Kidney epithelial cell (primary cell): ENCODE data around the gene DUSP8. TPM values are rescaled to one million over a fixed set of nuclear protein-coding genes. Genes with fewer than 3 reads are reported as not detected.
"Not testable (repeated sequence)": the region's sequence is repeated elsewhere in the genome, so short reads cannot be mapped to it uniquely, and the experiment has no call there.

ENCODE experiments used
- DNase-seq: peaks from one replicate; pipeline ENCODE4 v3.0.0-alpha.2; 2010; ENCODE audit warnings: low read depth
- H3K27me3 ChIP-seq: 2 replicates; pipeline ENCODE4 v1.6.0; 2011; ENCODE audit warnings: low read length; ENCODE audit not compliant: control insufficient read depth, insufficient read depth
- H3K36me3 ChIP-seq: 2 replicates; pipeline ENCODE4 v1.5.1; 2011; ENCODE audit warnings: low read length; ENCODE audit not compliant: control insufficient read depth, insufficient read depth
- H3K4me3 ChIP-seq: 2 replicates; pipeline ENCODE4 v1.5.1; 2011; ENCODE audit warnings: low read depth, mild to moderate bottlenecking, control low read depth, low read length
- total RNA-seq: library from RNA; depleted of rRNA; stranded (reverse); fragments of >200 nt; gene quantifications from 2 replicates; pipeline ENCODE4 v1.2.3, GENCODE V29; 2015
- TF ChIP-seq, protein P1 (sequence below): IDR thresholded peaks from 2 replicates; pipeline ENCODE4 v1.5.1; 2011; ENCODE audit warnings: mild to moderate bottlenecking, moderate library complexity, low read length, control low read depth, inconsistent platforms; ENCODE audit not compliant: insufficient read depth, poor library complexity, severe bottlenecking

DUSP8 gene
- total RNA-seq, 1 donor from 2014 or later: 7.6 TPM

DNA sequence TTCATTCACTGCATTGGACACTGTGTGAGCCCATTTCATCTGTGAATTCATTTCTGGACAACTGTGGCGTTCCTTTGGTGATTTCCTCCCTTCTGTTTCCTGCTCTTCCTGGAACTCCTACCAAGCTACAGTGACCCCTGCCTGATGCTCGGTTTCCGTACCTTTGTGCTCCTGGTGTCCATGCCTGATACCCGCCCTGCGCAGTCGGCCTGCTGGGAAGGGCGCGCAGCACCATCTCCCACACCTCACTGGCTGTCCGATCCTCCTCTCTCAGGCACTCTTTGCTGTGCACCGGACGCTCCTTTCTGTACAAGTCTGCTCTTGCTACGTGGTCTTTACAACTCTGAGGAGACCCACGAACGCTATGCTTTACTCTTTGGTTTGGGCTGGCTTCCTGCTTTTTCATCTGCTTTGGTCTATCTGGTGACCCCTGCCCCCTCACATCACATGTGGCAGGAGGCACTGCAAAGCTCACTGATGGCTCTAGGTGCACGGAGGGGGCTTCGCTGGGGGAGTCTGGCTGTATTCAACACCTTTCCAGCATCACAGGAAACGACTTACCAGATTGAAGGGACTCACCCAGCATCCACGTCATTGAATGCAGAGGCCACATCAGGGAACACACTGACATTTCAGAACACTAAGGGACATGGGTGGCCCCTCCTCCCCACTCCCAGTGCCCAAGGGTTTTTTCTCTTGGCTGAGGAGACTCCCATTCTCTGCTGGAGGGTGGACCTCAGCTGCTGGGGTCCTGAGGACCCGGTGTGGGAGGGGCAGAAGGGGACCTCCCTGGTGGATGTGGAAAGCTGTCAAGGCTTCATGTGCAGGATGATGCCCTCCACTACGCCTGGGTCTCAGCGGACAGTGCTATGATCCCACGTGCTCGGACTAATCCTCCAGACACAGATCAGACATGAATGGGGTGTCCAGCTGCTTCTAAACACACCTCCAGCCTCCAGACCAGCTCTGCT lies 58.5 kb downstream of the DUSP8 start:
- Histone ChIP-seq H3K27me3 (no peaks in the 10 kb centered on the region), H3K4me3 (no peak overlapping the region), H3K36me3 (no peaks in the 10 kb centered on the region)
- DNase-seq: no peak
- TF ChIP-seq, protein P1, sequence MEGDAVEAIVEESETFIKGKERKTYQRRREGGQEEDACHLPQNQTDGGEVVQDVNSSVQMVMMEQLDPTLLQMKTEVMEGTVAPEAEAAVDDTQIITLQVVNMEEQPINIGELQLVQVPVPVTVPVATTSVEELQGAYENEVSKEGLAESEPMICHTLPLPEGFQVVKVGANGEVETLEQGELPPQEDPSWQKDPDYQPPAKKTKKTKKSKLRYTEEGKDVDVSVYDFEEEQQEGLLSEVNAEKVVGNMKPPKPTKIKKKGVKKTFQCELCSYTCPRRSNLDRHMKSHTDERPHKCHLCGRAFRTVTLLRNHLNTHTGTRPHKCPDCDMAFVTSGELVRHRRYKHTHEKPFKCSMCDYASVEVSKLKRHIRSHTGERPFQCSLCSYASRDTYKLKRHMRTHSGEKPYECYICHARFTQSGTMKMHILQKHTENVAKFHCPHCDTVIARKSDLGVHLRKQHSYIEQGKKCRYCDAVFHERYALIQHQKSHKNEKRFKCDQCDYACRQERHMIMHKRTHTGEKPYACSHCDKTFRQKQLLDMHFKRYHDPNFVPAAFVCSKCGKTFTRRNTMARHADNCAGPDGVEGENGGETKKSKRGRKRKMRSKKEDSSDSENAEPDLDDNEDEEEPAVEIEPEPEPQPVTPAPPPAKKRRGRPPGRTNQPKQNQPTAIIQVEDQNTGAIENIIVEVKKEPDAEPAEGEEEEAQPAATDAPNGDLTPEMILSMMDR: no peak

DNA sequence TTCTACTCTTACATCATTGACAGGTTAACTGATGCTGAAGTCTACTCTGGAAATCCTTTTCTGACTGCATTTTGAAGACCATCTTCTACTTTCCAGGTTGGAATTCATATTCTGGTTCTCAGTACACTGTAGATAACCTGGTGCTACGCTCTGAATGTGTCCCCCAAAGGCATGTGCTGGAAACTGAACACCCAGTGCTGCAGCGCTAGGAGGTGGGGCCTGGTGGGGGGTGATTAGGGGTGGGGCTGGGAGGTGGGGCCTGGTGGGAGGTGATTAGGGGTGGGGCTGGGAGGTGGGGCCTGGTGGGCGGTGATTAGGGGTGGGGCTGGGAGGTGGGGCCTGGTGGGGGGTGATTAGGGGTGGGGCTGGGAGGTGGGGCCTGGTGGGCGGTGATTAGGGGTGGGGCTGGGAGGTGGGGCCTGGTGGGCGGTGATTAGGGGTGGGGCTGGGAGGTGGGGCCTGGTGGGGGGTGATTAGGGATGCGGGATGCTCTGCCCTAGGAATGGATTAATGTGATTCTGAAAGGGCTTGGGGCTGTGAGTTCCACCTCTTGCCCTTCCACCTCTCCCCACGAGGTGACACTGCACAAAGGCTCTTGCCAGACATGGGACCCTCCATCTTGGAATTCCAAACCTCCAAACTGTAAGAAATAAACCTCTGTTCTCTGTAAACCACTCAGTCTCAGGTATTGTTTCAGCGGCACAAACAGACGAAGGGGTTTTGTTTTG lies 59.4 kb downstream of the DUSP8 start:
- H3K36me3 ChIP-seq, H3K4me3 ChIP-seq, DNase-seq, H3K27me3 ChIP-seq: not testable (repeated sequence)

DNA sequence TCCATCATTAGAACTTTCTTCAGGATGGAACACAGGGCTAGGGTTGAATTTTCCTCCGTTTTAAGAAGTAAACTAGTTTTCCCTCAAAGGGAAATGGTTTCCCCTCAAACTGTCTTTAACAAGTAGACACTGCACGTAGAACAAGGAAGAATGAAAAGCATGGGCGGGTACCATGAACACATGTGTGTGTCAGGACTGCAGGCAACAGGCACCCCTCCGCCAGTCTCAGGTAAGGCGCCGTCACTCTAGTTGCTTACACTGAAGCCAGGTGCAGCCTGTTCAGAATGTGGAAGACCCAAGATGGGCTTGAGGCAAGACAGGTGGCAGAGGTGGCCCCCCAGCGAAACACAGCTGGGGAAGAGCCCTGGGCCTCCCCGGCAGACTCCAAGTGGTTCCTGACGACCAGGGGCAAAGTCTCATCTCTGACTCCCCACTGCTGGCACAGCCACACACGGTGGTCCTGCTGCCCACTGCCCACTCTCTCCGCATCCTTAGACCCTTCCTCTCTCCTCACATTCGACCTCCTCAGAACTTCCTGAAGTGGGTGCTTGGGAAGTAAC lies 60.1 kb downstream of the DUSP8 start:
- Histone ChIP-seq H3K36me3 (no peaks in the 10 kb centered on the region), H3K4me3 (no peak overlapping the region), H3K27me3 (no peaks in the 10 kb centered on the region)
- DNase-seq: no peak
- TF ChIP-seq, protein P1: no peak

DNA sequence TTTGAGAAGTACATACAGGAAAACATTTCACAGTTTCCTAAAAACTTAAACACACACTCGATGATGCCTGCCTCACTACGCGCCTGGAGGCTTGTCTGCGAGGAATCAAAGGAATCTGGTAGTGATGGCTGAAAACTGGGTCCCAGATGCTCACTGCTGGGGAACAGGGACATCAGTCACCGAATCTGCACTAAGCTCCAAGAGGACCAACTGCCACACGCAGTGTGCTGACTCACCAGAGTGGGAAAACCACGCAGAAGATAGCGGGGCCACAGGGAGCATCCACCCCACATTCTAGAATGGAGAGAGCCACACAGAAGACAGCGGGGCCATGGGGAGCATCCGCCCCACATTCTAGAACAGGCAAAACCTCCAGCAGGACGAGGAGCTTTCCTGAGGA lies 61.1 kb downstream of the DUSP8 start:
- no peak for DNase-seq
- no peaks in the 10 kb centered on the region for H3K36me3 ChIP-seq
- H3K4me3 ChIP-seq: no peak overlapping the region
- no peaks in the 10 kb centered on the region for H3K27me3 ChIP-seq
- TF ChIP-seq, protein P1: no peak

DNA sequence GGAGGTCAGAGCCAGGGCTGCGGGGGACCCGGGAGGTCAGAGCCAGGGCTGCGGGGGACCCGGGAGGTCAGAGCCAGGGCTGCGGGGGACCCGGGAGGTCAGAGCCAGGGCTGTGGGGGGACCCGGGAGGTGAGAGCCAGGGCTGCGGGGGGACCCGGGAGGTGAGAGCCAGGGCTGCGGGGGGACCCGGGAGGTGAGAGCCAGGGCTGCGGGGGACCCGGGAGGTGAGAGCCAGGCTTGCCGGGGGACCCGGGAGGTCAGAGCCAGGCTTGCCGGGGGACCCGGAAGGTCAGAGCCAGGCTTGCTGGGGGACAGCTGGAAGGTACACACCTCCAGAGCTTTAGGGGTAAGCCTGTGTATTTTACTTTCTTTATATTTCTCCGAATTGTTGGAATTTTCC lies 61.7 kb downstream of the DUSP8 start:
- DNase-seq, H3K27me3 ChIP-seq, H3K36me3 ChIP-seq, H3K4me3 ChIP-seq: not testable (repeated sequence)

DNA sequence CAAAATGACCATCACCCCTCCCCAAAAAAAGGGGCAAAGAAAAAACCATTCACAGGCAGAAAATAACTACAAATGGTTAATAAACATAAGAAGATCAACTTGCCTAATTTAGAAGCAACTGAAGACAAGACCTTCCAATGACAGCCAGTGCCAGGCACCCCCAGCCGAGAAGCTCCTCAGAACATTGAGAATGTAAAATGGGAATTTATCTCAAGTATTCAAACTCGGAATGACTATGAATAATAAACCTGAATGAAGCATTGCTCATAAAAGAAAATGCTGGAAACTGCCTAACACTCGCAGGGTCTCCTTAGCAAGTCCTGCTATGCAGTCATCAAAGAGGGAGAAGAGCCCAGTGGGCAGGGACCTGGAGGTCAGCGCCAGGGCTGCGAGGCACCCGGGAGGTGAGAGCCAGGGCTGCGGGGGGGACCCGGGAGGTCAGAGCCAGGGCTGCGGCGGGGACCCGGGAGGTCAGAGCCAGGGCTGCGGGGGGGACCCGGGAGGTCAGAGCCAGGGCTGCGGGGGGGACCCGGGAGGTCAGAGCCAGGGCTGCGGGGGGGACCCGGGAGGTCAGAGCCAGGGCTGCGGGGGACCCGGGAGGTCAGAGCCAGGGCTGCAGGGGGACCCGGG lies 62.3 kb downstream of the DUSP8 start:
- no peaks in the 10 kb centered on the region for H3K36me3 ChIP-seq
- TF ChIP-seq, protein P1: no peak
- no peak overlapping the region for H3K4me3 ChIP-seq
- no peaks in the 10 kb centered on the region for H3K27me3 ChIP-seq
- DNase-seq: no peak
